GM18498 (cell line): ENCODE results near the gene YIPF2.
A peak's percentile ranks its signal among the peaks of the same experiment; 100 is the strongest.
"Not testable (repeated sequence)": the region's sequence is repeated elsewhere in the genome, so short reads cannot be mapped to it uniquely, and the experiment has no call there.

Source experiments
- ATAC-seq: cut with Tn5 transposase; IDR thresholded peaks from one replicate; pipeline ENCODE4 v1.9.1; 2021; ENCODE audit warnings: mild to moderate bottlenecking, moderate library complexity; ENCODE audit not compliant: unreplicated experiment

Gene YIPF2

GRCh38 chr19:10877608-10878007 lies 50.8 kb downstream of the YIPF2 start:
- not testable (repeated sequence) for ATAC-seq

DNA sequence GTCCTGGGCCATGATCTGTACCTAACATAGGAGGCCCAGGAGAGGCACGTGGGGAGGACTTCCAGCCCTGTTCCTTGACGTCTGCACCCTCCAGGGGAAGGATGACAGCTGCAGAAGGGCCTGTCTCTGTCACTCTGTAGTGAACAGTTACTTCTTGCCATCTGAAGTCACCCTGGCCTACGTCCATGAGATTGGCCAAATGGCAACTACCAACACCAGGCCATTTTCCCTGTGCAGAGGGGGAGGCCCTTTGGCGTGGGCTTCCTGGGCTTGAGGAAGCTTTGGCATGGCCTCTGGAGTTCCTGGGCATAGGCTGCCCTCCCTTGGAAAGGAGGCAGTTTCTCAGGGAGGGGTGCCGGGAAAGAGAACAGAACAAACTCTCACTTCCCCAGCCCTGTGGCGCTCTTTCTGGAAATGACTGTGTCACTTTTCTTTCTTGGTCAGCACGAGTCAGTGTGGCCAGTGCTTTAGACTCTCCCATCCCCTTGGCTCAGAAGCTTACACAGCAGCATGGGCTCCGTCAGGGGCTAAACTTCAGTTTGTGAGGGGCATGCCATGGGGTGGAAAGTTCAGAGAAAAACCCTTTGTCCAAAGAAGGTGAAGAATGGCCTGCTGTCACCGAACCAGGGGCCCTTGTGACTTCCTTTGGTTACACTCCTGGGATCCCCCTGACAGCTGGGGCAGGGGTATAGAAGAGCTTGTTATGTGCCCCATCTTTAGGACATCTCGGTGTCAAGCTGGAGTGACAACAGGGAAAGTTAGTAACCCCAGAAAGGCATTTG lies 51.8 kb downstream of the YIPF2 start:
- ATAC-seq: peak; percentile 50

DNA sequence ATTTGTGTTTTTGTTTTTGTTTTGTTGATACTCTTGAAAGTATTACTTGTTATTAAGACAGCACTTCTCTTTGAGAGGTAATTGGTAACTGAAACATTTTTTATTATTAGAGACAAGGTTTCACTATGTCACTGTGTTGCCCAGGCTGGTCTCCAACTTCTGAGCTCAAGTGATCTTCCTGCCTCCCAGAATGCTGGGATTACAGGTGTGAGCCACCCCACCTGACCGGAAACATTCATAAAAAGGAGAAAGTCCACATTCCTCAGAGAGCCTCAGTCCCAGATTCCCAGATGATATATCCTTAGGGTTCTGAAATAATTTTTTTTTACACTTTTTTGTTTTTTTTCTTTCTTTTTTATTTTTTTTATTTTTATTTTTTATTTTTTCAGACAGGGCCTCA lies 54.4 kb downstream of the YIPF2 start:
- ATAC-seq: no peak

- no peak for ATAC-seq
Observed at GRCh38 chr19:10872546-10873107, 55.8 kb downstream of the YIPF2 start.
